Dermis microvascular lymphatic vessel endothelial cell (primary cell): ENCODE data around the gene PREPL. TPM values are rescaled to one million over a fixed set of nuclear protein-coding genes. Genes with fewer than 3 reads are reported as not detected.

ENCODE experiments used
- total RNA-seq: library from RNA; depleted of rRNA; stranded (reverse); fragments of >200 nt; gene quantifications from 2 replicates; pipeline ENCODE4 v1.2.1, GENCODE V29; 2014

Gene PREPL
- total RNA-seq, 1 donor from 2014 or later, result 11.4 TPM

Other genes starting within 250 kb of the PREPL start
- gene PPM1B, start 192.6 kb downstream of the PREPL start, total RNA-seq, result 16.2 and 18.5 TPM in 2 replicates
- gene SLC3A1, start 86.0 kb downstream of the PREPL start, total RNA-seq, result not detected in 2 replicates
- gene CAMKMT, start 453 bp upstream of the PREPL start, total RNA-seq, result 2.4 and 2.8 TPM in 2 replicates